GM19043 (cell line): ENCODE measurements around the gene GSAP.
"Not testable (repeated sequence)": the region's sequence is repeated elsewhere in the genome, so short reads cannot be mapped to it uniquely, and the experiment has no call there.

Source experiments
- ATAC-seq: cut with Tn5 transposase; IDR thresholded peaks from one replicate; pipeline ENCODE4 v1.9.1; 2021; ENCODE audit warnings: low read depth; ENCODE audit not compliant: unreplicated experiment

Gene GSAP

DNA sequence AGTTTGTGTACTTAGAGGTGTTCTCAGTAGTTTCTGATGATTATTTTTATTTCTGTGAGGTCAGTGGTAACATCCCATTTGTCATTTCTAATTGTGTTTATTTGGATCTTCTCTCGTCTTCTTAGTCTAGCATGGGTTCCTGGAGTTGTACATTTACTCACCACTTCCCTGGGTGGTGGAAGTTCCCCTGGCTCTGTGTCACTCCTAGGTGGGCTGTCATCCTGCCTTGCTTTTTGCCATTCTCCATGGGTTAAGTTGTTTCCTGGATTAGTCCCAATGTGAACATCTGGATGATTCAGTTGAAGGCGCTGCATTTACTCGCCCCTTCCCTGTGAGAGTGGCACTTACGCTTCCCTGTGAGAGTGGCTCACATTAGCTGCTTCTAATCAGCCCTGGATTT lies 48.2 kb downstream of the GSAP start:
- no peak for ATAC-seq

DNA sequence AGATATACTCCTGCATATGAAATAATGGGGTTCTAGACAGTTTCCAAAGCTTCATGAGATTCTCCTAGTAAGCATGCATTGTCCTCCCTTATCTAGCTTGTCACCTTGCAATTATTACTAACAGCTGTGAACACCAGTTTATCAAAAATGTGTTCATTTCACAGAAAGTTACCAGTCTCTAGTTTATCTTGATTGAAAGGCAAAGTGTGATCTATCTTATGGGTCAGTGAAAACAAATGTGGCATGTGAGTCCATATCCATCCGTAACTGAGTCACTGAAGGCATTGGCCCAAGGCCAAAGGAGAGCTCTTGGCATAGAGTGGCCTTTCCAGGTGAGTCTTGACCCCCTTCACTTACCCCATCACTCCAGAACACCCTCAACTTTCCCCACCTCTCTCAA lies 53.2 kb downstream of the GSAP start:
- ATAC-seq, result no peak

DNA sequence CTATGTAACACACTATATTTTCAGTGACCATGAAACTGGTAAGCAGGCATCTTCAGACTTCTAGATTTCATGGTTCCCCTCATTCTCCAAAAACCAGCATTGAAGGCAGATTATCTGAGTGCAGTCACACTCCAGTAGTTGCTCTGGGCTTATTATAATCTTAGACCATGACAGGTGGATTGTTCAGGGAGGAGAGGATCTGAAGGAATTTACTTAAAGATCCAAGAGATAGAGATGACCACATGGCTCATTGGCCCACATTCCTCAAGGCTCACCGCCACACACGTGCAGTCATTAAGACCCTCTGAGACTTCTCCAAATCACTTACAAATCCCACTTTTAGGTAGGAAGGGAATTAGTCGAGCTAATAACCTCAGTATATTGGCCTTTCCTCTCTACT lies 55.2 kb downstream of the GSAP start:
- no peak for ATAC-seq

DNA sequence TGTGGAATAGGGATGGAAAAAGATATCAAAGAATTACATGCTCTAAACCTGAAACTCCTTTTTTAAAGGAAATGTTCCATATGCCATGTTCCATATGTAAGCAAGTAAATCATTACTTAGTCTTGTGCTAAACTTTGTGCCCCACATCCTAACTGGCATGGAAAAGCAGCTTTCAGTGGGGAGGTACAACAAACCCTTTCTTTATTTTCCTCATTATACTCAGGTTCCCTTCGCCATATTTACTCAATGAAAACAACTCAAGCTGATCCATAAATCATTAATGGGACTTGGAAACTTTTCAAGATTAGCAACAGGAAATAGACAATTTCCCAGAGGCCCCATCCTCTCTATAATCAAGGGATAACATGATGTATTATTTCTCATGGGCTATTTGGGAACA lies 56.0 kb downstream of the GSAP start:
- ATAC-seq, result no peak

DNA sequence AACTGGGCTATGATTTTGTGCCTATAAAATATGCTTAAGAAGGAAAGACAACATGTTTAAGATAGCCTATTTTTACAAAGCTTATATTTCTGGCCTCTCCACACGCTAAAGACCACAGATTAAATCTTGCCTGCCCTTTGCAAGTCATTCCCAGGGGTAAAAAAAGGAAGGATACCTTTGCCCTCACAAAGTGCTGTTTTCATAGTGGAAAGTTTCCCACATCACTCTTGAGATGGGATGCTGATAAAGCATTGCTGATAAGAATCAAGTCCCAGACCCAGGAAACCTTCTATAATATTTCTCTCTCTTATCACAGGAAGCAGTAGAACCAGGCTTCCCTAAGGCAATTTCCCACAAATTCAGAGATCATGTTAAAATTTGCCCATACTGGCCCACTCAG lies 56.5 kb downstream of the GSAP start:
- no peak for ATAC-seq

DNA sequence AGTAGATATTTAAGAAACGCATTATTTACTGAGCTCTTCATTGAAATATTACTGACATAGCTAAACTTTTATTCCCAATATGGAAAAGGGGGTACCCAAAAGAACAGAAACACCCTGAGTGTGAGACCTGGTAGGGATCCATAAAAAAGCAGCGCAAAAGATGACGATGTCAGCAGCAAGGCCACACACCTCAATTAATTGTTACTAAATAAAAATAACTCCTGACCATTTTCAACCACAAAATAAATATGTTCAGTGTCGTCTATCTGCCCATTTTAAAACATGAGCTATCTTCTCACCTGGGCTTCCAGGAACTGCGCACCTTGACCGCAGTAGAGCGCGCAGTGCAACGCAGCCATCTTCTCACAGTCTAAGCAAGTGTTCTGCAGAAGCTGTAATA lies 61.2 kb downstream of the GSAP start:
- no peak for ATAC-seq

DNA sequence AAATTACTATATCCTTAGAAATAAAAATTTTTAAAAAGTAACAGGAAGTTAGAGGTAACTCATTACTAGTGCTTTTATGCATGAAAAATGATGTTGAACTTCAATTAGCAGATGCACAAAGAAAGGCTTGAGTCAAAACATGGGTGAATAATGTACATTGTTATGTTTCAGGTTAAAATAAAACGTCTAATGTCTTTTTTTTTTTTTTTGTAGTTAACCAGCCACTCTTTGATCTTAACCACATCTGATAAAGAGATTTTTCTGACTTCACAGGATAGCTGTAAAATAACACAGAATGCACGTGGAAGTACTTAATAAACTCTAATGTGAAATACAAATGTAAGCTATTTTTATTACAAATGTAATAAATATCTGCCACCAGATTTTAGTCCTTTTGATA lies 61.7 kb downstream of the GSAP start:
- no peak for ATAC-seq

DNA sequence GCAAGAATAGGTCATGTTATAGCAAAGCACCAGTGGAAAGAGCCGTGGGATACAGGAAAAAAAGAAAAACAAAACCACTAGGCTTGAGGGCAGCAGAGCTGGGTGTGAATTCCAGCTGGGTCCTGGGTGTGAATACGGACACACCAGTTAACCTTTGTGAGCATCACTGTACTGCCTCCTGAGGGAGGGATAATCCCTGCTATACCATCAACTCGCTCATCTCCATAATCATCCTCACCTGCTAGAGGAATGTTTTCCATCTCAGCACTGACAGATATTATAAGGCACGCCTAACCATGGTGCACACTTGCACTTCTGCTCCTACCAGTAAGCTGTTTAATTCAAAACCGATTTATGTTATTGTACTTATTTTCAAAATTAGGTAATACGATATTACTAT lies 62.2 kb downstream of the GSAP start:
- no peak for ATAC-seq

DNA sequence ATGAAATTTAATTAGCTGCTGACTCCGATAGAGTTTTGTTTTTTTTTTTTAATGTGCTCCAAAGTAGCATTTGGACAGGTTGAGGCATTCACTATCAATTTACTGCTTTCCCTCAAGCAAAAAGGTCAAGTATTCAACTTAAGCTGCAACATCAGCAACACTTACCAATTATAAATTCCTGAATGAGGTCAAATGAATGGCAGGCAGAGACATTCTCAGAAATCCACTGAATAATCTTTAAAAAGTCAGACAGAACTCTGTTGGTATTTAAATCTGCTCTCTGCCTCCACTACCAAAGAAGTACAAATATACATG lies 62.8 kb downstream of the GSAP start:
- ATAC-seq, result no peak

DNA sequence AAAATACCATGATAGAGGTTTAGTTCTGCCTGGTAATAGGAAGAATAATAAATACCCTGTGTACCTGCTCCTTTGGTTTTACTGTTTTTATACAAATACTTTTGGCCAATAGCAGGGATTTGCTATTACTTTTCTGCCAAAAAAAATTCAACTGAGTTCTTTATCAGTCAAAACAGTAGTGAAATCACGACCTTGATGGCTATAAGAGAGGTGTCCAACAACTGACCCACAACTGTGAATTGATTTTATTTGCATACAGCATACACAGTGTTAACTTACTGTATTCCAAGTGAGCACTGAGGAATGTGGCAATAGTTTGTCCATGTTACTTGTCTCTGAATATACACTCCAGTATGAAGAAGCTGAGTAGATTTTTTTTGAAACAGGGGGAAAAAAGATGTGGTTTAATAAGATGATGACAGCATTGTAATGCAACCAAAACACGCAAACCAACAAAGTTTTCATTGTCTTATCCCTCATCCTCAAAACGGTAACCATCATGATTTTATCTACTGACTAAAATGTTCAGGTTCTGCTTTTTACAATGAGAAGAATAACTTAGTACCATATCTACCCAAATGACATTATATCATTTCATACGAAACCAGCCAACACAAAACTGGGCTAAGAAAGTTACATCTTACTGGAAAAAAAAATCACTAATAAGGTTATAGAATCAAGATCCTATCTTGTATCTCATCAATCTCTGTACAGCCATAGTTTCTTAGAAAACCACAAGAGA lies 63.3 kb downstream of the GSAP start:
- no peak for ATAC-seq

DNA sequence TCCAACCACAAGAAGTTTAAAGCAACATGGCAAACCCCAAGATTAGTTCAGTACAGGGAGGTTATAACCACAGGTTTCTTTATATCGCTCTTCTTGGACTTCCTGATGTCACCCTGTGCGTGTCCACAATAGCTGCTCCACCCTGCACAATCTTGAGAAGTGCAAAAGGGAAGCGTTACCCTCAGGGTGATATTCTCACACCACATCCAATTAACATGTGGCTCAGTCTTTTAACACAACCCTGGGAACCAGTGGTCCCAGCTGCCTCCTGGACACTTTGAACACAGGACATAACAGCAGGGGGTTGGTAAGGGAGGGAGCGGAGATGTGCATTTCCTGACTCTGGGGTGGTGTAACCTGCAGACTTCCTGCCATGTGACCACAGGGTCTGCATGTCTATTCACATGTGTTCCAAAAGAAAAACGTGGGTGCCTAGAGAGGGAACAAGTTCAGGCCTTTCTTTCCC lies 64.6 kb downstream of the GSAP start:
- peak; percentile 90 for ATAC-seq

DNA sequence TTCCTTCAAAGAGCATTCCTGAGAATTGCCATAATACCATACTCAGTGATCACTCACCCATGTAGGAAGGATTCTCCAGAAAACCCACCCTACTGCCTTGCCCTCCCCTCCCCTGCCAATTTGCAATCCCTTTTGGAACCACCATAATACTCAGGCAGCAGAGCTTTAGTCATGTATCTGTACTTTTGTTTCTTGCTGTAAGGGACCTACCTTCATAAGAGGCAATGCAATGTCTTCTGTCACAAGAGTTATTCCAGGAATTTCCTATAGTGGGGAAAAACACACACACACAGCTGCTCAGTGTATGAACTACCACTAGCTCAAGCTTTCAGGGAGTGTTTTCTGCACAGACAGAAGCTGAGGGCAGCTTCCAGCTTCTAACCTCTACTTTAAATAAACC lies 67.0 kb downstream of the GSAP start:
- ATAC-seq, result no peak

DNA sequence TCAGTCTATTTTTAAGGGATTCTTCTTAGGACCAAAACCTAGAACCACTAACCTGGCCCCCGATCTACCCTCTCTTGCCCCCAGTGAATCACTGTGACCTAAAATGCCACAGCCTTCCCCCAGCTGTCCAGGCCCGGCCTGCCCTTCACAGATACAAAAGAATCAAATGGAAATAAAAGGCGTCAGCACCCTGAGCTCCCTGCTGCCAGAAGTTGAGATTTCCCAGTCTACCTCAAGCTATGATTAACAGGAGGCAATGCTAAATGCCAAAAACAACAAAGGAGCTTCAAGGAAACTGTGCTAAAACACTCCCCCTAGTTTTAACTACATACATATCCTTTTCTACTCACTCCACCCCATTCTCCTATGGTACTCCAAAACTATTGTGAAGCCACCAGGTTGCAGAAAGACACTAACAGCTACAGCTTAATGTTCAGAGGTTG lies 67.8 kb downstream of the GSAP start:
- no peak for ATAC-seq

DNA sequence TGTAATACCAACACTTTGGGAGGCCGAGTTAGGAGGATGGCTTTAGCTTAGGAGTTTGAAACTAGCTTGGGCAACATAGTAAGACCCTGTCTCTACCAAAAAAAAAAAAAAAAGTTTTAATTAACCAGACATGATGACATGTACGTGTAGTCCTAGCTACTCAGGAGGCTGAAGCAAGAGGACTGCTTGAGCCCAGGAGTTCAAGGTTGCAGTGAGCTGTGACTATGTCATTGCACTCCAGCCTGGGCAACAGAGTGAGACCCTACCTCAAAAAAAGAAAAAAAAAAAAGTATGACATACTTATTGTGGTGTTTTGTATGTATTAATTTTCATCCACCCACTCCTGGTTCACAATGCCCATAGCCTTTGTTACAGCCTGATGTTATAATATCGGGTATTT lies 69.7 kb downstream of the GSAP start:
- no peak for ATAC-seq

DNA sequence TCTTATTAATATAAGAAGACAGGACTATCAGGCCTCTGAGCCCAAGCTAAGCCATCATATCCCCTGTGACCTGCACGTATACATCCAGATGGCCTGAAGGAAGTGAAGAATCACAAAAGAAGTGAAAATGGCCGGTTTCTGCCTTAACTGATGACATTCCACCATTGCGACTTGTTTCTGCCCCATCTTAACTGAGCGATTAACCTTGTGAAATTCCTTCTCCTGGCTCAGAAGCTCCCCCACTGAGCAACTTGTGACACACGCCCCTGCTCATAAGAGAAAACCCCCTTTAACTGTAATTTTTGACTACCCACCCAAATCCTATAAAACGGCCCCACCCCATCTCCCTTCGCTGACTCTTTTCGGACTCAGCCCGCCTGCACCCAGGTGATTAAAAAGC lies 70.7 kb downstream of the GSAP start:
- ATAC-seq, result not testable (repeated sequence)

DNA sequence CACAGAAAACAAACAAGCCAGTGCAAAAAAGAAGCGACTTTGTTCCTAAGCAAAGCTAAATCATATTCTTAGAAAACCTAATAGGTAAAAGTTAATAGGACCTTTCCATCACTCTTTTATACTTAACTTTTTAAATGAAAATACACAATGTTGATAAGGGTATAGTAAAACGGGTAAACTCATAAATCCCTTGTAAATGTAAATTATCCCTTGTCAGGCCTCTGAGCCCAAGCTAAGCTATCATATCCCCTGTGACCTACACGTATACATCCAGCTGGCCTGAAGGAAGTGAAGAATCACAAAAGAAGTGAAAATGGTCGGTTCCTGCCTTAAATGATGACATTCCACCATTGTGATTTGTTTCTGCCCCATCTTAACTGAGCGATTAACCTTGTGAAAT lies 76.4 kb downstream of the GSAP start:
- ATAC-seq, result no peak

DNA sequence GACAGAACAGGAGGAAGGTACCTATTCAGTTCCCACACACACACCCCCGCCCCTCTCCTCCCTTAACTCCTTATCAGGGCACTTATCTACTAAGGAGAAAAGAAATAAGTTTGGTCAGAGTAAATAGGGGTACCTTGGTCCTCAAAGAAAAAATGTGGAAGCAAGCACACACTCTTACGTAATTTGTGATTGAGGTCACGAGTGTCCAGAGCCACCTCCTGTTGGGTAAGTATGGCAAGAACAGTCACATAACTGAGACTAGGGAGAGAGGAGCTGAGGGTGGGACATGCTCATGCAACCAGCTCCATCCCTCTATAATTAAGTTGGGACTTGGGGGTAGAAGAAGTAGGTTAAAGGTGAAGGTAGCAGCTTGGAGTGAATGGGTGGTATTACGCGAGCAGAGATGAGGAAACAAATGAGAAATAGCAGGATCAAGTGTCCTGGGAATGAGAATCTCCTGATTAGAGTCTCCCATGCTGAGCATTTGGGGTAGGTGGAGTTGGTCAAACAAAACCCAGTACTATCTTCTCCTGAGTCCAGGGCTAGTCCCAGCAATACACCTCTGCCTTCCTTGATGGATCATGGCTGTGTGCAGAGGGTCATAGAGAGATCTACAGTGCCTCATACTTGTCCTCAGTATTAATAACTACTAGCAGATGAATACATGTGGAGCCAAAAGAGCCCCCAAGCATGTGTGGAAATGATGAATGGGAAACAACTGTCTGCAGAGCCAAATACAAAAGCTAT lies 77.1 kb downstream of the GSAP start:
- ATAC-seq, result no peak

DNA sequence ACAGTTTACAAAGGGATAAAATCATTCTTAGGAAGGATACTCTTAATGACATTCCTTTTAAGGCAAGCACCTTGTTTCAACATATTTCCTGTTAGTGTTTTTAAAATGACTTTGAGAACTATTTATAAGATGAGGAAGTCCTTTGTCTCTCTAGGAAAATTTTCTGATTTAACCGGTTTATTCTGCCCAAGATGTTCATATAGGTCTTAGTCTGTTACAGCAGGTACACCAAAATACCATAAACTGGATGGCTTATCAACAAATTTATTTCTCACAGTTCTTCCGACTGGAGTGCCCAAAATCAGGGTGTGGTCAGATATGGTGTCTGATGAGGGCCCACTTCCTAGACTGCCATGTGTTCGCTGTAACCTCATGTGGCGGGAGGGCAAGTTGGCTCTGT lies 77.9 kb downstream of the GSAP start:
- no peak for ATAC-seq

DNA sequence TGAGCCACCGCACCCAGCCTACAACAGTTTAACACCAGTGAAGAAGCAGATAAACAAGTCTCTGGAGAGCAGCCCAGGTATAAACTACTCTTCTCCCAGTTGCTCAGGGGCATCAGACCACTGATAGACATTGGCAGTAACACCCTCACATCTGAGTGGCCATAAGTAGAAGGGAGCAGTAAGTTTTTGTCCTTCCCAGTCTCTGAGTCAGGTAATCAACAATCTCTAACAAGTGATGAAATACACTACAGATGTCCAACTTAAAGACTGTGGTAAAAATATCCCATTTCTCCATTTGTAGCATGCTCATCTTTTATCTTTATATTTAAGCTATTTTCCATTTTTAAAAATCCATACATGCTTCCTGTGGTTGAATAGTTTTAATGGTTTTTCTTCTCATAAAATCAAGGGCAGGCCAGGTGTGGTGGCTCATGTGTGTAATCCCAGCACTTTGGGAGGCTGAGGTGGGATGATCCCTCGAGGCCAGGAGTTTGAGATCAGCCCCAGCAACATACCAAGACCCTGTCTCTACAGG lies 78.6 kb downstream of the GSAP start:
- ATAC-seq, result no peak

DNA sequence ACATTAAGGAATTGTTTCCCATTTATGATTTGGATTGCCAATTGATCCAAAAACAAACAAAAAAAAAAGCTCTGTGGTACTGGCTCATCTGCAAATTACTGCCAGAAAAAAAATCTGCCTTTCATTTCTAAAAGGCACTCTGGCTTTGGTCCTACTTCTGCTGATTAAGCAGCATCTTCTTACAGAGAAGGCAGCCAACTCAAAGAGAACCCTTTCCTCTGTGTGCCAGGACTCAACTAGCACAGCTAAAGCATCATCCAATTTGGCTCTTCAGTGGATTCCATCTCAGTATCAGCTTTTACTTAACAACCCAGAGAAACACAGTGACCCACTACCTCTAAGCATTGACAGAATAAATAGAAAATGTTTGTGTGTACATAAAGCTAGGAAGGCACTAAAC lies 80.6 kb downstream of the GSAP start:
- no peak for ATAC-seq

DNA sequence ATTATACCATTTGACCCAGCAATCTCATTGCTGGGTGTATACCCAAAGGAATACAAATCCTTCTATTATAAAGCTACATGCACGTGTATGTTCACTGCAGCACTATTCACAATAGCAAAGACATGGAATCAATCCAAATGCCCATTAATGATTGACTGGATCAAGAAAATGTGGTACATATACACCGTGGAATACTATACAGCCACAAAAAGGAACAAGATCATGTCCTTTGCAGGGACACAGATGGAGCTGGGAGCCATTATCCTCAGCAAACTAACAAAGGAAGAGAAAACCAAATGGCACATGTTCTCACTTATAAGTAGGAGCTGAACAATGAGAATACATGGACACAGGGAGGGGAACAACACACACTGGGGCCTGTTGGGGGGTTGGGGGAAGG lies 82.1 kb downstream of the GSAP start:
- ATAC-seq, result not testable (repeated sequence)
